K562 (cell line): ENCODE measurements around the gene NR1D2.

Experiments used
- MTA1 ChIP-seq: fragments of 450-650 bp; IDR thresholded peaks from 2 replicates; pipeline ENCODE4 v1.6.1; 2017; ENCODE audit warnings: borderline replicate concordance
- ZNF121 ChIP-seq: sonication (generic); formaldehyde crosslinking; conservative IDR thresholded peaks from 2 replicates; pipeline ENCODE4 v1.8.0; 2022; ENCODE audit warnings: missing genetic modification reagents

DNA sequence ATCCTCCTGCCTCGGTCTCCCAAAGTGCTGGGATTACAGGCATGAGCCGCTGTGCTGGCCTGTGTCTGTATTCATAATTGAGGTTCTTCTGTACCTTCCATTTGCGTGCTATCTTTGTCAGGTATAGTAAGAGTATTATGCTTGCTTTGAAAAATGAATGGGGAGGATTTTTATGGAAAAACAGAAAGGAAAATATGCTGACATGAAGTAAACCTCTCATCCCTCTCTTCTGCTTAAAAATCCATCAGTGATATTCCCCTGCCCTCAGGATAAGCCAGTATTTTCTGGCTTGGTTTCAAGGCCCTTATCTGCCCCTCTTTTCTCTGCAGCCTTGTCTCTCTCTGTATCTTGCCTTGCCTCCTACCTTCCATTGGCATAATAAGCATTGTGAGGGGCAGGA, 80.7 kb downstream of the NR1D2 start:
- TF ChIP-seq ZNF121 (CRISPR knock-in tag) (no peak), MTA1 (no peak)
